Epithelial cell of esophagus (primary cell): ENCODE measurements around the gene KRTAP10-5.
"Not testable (repeated sequence)": the region's sequence is repeated elsewhere in the genome, so short reads cannot be mapped to it uniquely, and the experiment has no call there.

Source experiments
- DNase-seq: peaks from one replicate; pipeline ENCODE4 v3.0.0; 2010; ENCODE audit warnings: low read depth
- H3K4me3 ChIP-seq: 2 replicates; pipeline ENCODE4 v1.5.1; 2011; ENCODE audit warnings: mild to moderate bottlenecking, low read length, control low read depth
- CTCF ChIP-seq: IDR thresholded peaks from 2 replicates; pipeline ENCODE4 v1.5.1; 2011; ENCODE audit warnings: low read depth, mild to moderate bottlenecking, low read length, control low read depth, inconsistent platforms; ENCODE audit not compliant: insufficient read depth; ENCODE audit errors: missing control alignments

KRTAP10-5 gene

DNA sequence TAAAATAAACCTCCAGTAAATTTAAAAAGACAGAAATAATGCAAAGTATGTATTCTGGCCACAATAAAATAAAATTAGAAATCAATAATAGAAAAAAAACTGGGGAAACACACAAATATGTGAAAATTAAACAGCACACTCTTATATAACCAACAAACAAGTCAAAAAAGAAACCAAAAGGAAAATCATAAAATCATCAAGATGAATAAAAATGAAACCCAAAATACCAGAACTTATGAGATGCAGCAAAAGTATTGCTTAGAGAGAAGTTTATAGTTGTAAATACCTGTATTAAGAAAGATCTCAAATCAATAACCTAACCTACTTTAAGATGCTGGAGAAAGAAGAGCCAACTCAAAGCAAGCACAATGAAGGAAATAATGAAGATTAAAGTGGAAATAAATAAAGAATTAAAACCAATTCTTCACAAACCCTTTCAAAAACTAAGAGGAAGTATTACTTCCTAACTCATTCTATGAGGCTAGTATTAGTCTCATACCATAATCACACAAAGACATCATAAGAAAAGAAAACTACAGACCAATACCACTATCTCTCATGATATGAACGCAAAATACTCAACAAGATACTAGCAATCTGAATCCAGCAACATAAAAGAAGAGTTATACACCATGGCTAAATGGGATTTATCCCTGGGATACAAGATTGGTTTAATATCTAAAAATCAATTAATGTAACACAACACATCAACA is 15.4 kb downstream of the KRTAP10-5 start:
- H3K4me3 ChIP-seq, result no peak overlapping the region

DNA sequence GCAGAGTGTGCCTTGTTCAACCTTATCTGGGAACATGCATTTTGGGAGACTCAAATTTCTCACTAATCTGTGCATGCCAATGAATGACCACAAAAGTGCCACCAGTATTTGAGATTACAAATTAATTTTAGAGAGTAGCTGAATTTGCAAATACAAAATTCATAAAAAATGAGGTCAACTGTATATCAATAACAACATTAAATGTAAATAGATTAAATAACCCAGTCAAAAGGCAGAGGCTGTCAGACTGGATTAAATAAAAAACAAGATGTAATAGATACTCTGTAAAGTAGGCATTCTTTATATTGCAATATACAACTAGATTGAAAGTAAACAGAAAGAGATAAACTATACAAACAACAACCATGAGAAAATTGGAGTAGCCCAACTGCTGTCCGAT is 16.3 kb downstream of the KRTAP10-5 start:
- no peak for DNase-seq
- no peak overlapping the region for H3K4me3 ChIP-seq
- no peak for TF ChIP-seq CTCF

More for the DNA sequence above, 15.4 kb downstream of the KRTAP10-5 start:
- DNase-seq, result no peak
- no peak for TF ChIP-seq CTCF

- DNase-seq, result no peak
- TF ChIP-seq CTCF, result no peak
- no peak within 1 kb of the TSS for H3K4me3 ChIP-seq
Observed at GRCh38 chr21:44558695-44559094, 21.7 kb downstream of the KRTAP10-5 start, which contains the start of gene KRTAP10-3. Gene KRTAP10-3, minus strand, starts transcription at chr21:44558795. Its CDS starts 80 bp downstream, at chr21:44558715.

- DNase-seq, H3K4me3 ChIP-seq: not testable (repeated sequence)
Observed at GRCh38 chr21:44558329-44558675, 22.1 kb downstream of the KRTAP10-5 start.

DNA sequence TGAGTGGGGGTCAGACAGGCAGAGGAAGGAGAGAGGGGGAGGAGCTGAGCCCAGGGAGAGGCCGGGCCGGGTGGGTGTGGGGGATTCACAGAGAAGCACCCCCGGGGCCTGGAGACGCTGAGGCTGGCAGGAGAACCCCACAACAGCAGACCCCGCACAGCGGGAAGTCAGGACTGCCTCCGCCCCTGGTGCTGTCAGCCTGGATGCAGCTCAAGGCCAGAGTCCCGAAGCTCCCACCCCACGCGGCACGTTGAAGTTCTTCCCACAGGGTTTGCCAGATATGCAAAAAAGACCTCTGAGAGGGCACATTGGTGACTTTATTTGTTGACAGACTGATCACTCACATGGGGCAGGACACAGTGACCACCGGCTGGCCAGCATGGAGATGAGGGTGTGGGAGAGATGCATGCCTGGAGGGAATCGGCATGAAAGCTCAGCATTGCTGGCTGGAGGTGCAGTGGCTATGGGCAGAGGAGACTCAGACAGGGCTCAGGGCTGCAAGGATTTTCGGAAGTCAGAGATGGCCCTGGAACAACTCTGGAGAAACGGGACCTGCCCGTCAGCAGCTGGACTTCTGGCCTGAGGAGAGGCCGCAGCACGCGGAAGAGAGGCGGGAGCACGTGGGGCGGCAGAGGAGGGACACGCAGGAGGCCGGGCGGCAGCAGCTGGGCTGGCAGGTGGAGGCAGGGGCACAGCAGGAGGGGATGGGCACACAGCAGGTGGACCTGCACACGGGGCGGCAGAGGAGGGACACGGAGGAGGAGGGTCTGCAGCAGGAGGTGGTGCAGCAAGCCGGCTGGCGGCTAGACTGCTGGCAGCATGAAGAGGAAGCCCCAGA is 22.7 kb downstream of the KRTAP10-5 start:
- no peak for TF ChIP-seq CTCF
- DNase-seq, result no peak
- H3K4me3 ChIP-seq, result no peak overlapping the region

- DNase-seq, result no peak
- TF ChIP-seq CTCF, result no peak
- H3K4me3 ChIP-seq, result no peak overlapping the region
Observed at GRCh38 chr21:44556879-44557278, 23.5 kb downstream of the KRTAP10-5 start.

DNA sequence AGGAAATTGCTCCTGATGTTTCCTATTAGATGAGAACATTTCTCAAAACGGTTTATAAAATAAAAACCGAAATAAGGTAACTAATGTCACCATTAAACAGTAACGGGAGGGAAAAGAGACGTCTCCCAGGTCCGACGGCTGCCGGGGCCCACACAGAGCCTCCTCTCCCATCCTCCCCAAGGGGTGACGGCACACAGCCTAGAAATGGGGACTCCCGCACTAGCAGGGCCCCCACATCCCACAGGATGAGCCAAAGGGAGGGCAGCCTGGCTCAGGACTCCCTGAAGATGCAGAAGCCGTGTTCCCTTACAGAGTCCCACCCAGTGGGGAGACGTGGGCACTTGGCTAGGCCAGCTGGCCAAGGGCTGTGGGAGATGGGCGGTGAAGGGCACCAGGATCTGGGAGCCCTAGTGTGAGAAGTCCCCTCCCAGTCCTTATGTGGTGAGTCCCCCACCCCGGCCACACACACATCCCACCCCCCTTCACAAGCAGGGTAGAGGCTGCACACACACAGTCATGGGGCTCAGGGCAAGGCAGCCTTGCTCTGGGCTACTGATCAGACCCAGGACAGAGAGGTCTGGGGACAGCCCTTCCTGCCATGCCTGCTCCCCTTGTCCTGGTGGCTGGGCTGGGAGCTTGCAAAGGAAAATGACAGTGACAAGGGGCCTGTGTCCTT is 25.1 kb downstream of the KRTAP10-5 start:
- no peak for DNase-seq
- H3K4me3 ChIP-seq, result no peak overlapping the region
- no peak for TF ChIP-seq CTCF
